Activated naive CD4-positive, alpha-beta T cell treated with anti-CD3 and anti-CD28 coated beads, Interleukin-2, amount 50 U/mL, for 24 hours (primary cell): Measurements from ENCODE around the gene TLR1.
"Not testable (repeated sequence)": the region's sequence is repeated elsewhere in the genome, so short reads cannot be mapped to it uniquely, and the experiment has no call there.

Experiments
- H3K27ac Mint-ChIP-seq: one replicate; pipeline ENCODE4 v1.8.0; 2021; ENCODE audit warnings: mild to moderate bottlenecking, mixed read lengths
- H3K27me3 Mint-ChIP-seq: one replicate; pipeline ENCODE4 v1.8.0; 2021; ENCODE audit warnings: mixed read lengths
- H3K36me3 Mint-ChIP-seq: one replicate; pipeline ENCODE4 v1.8.0; 2021; ENCODE audit warnings: mixed read lengths
- H3K4me1 Mint-ChIP-seq: one replicate; pipeline ENCODE4 v1.8.0; 2021; ENCODE audit warnings: mixed read lengths
- H3K4me3 Mint-ChIP-seq: one replicate; pipeline ENCODE4 v1.8.0; 2021; ENCODE audit warnings: mild to moderate bottlenecking, mixed read lengths
- H3K9me3 Mint-ChIP-seq: one replicate; pipeline ENCODE4 v1.8.0; 2021; ENCODE audit warnings: mixed read lengths

The TLR1 gene

GRCh38 chr4:38769857-38770256 lies 34.7 kb downstream of the TLR1 start:
- Mint-ChIP-seq H3K36me3 (peaks cover 2% of the 10 kb centered on the region), H3K27ac (no peak overlapping the region), H3K9me3 (peaks cover 9% of the 10 kb centered on the region), H3K4me1 (no peaks in the 10 kb centered on the region), H3K27me3 (no peaks in the 10 kb centered on the region), H3K4me3 (no peak overlapping the region)

- Mint-ChIP-seq H3K36me3 (peaks cover 2% of the 10 kb centered on the region), H3K4me3 (no peak overlapping the region), H3K9me3 (peaks cover 8% of the 10 kb centered on the region), H3K4me1 (no peaks in the 10 kb centered on the region), H3K27me3 (no peaks in the 10 kb centered on the region), H3K27ac (no peak overlapping the region)
Measured at GRCh38 chr4:38769441-38769840, 35.1 kb downstream of the TLR1 start.

GRCh38 chr4:38768968-38769394 lies 35.6 kb downstream of the TLR1 start:
- Mint-ChIP-seq H3K9me3 (peaks cover 6% of the 10 kb centered on the region), H3K27me3 (no peaks in the 10 kb centered on the region), H3K4me3 (no peak overlapping the region), H3K36me3 (peaks cover 2% of the 10 kb centered on the region), H3K27ac (no peak overlapping the region), H3K4me1 (no peaks in the 10 kb centered on the region)

GRCh38 chr4:38766940-38767339 lies 37.7 kb downstream of the TLR1 start:
- not testable (repeated sequence) for H3K4me1 Mint-ChIP-seq

GRCh38 chr4:38765382-38765781 lies 39.2 kb downstream of the TLR1 start:
- Mint-ChIP-seq H3K4me3 (no peak overlapping the region), H3K4me1 (peaks cover 15% of the 10 kb centered on the region), H3K9me3 (peaks cover 6% of the 10 kb centered on the region), H3K36me3 (peaks cover 2% of the 10 kb centered on the region), H3K27me3 (no peaks in the 10 kb centered on the region), H3K27ac (no peak overlapping the region)

More at GRCh38 chr4:38766940-38767339, 37.7 kb downstream of the TLR1 start:
- H3K9me3 Mint-ChIP-seq, H3K27me3 Mint-ChIP-seq, H3K27ac Mint-ChIP-seq, H3K4me3 Mint-ChIP-seq, H3K36me3 Mint-ChIP-seq: not testable (repeated sequence)

GRCh38 chr4:38764277-38764676 lies 40.3 kb downstream of the TLR1 start:
- H3K4me3 Mint-ChIP-seq: no peak overlapping the region

GRCh38 chr4:38762560-38762959 lies 42.0 kb downstream of the TLR1 start:
- Mint-ChIP-seq H3K4me1 (peaks cover 20% of the 10 kb centered on the region), H3K27ac (no peak overlapping the region), H3K36me3 (peaks cover 2% of the 10 kb centered on the region), H3K27me3 (no peaks in the 10 kb centered on the region), H3K4me3 (no peak overlapping the region), H3K9me3 (peaks cover 5% of the 10 kb centered on the region)

More at GRCh38 chr4:38764277-38764676, 40.3 kb downstream of the TLR1 start:
- Mint-ChIP-seq H3K9me3 (peaks cover 6% of the 10 kb centered on the region), H3K27me3 (no peaks in the 10 kb centered on the region), H3K27ac (no peak overlapping the region), H3K36me3 (peaks cover 2% of the 10 kb centered on the region), H3K4me1 (peaks cover 18% of the 10 kb centered on the region)

GRCh38 chr4:38759790-38760122 lies 44.8 kb downstream of the TLR1 start:
- no peak overlapping the region for H3K27ac Mint-ChIP-seq
- H3K9me3 Mint-ChIP-seq: no peaks in the 10 kb centered on the region
- no peak overlapping the region for H3K4me3 Mint-ChIP-seq
- no peaks in the 10 kb centered on the region for H3K27me3 Mint-ChIP-seq
- peaks cover 20% of the 10 kb centered on the region for H3K4me1 Mint-ChIP-seq
- H3K36me3 Mint-ChIP-seq: no peaks in the 10 kb centered on the region

- H3K27me3 Mint-ChIP-seq: no peaks in the 10 kb centered on the region
- no peak overlapping the region for H3K27ac Mint-ChIP-seq
- H3K4me1 Mint-ChIP-seq: peaks cover 20% of the 10 kb centered on the region
- no peak overlapping the region for H3K4me3 Mint-ChIP-seq
- no peaks in the 10 kb centered on the region for H3K36me3 Mint-ChIP-seq
- no peaks in the 10 kb centered on the region for H3K9me3 Mint-ChIP-seq
Measured at GRCh38 chr4:38759113-38759789, 45.3 kb downstream of the TLR1 start.

- H3K4me1 Mint-ChIP-seq: peaks cover 20% of the 10 kb centered on the region
- no peak overlapping the region for H3K4me3 Mint-ChIP-seq
- H3K27me3 Mint-ChIP-seq: no peaks in the 10 kb centered on the region
- H3K27ac Mint-ChIP-seq: no peak overlapping the region
- H3K36me3 Mint-ChIP-seq: no peaks in the 10 kb centered on the region
- H3K9me3 Mint-ChIP-seq: no peaks in the 10 kb centered on the region
Measured at GRCh38 chr4:38757945-38758600, 46.5 kb downstream of the TLR1 start.

GRCh38 chr4:38752941-38753806 lies 51.4 kb downstream of the TLR1 start:
- peaks cover 2% of the 10 kb centered on the region for H3K36me3 Mint-ChIP-seq
- no peaks in the 10 kb centered on the region for H3K4me1 Mint-ChIP-seq
- no peaks in the 10 kb centered on the region for H3K27me3 Mint-ChIP-seq
- peaks cover 5% of the 10 kb centered on the region for H3K9me3 Mint-ChIP-seq
- H3K27ac Mint-ChIP-seq: no peak overlapping the region
- H3K4me3 Mint-ChIP-seq: no peak overlapping the region

- peaks cover 5% of the 10 kb centered on the region for H3K9me3 Mint-ChIP-seq
- no peak overlapping the region for H3K27ac Mint-ChIP-seq
- no peak overlapping the region for H3K4me3 Mint-ChIP-seq
- H3K36me3 Mint-ChIP-seq: peaks cover 2% of the 10 kb centered on the region
- H3K4me1 Mint-ChIP-seq: no peaks in the 10 kb centered on the region
- no peaks in the 10 kb centered on the region for H3K27me3 Mint-ChIP-seq
Measured at GRCh38 chr4:38752372-38752940, 52.1 kb downstream of the TLR1 start.

- H3K4me3 Mint-ChIP-seq: no peak overlapping the region
- H3K4me1 Mint-ChIP-seq: no peaks in the 10 kb centered on the region
- no peak overlapping the region for H3K27ac Mint-ChIP-seq
- H3K36me3 Mint-ChIP-seq: peaks cover 6% of the 10 kb centered on the region
- no peaks in the 10 kb centered on the region for H3K27me3 Mint-ChIP-seq
- peaks cover 12% of the 10 kb centered on the region for H3K9me3 Mint-ChIP-seq
Measured at GRCh38 chr4:38751341-38752010, 53.1 kb downstream of the TLR1 start.

- Mint-ChIP-seq H3K9me3 (peaks cover 12% of the 10 kb centered on the region), H3K4me3 (no peak overlapping the region), H3K27me3 (no peaks in the 10 kb centered on the region), H3K27ac (no peak overlapping the region), H3K4me1 (no peaks in the 10 kb centered on the region), H3K36me3 (peaks cover 6% of the 10 kb centered on the region)
Measured at GRCh38 chr4:38749336-38749735, 55.3 kb downstream of the TLR1 start.

- H3K9me3 Mint-ChIP-seq: peaks cover 12% of the 10 kb centered on the region
- H3K36me3 Mint-ChIP-seq: peaks cover 6% of the 10 kb centered on the region
- no peak overlapping the region for H3K27ac Mint-ChIP-seq
- no peak overlapping the region for H3K4me3 Mint-ChIP-seq
- H3K4me1 Mint-ChIP-seq: peaks cover 5% of the 10 kb centered on the region
- no peaks in the 10 kb centered on the region for H3K27me3 Mint-ChIP-seq
Measured at GRCh38 chr4:38747629-38748028, 57.0 kb downstream of the TLR1 start.
